ENCODE measurements around the gene PCGF5.
A peak's percentile ranks its signal among the peaks of the same experiment; 100 is the strongest.
"Not testable (repeated sequence)": the region's sequence is repeated elsewhere in the genome, so short reads cannot be mapped to it uniquely, and the experiment has no call there.

The PCGF5 gene

DNA sequence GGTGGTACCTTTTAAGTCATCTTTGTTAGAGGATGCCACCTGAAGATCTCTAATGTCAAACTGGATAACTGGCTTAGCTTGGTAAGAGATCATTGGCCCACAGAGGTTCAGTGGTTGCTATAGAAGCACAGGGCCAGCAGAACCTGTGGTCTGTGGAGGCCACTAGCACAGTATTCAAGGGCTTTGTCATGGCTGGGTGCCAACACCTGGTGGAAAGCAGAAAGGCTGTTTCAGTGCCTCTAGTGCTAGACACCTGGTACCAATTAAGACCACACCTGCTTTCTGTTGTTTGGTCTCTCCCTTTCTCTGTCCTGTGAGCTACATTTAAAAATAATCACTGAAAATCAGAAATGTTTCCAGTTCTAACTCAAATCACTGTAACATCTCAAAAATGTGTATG lies 10.0 kb upstream of the PCGF5 start:
- DNase-seq = peak; percentile 26

DNA sequence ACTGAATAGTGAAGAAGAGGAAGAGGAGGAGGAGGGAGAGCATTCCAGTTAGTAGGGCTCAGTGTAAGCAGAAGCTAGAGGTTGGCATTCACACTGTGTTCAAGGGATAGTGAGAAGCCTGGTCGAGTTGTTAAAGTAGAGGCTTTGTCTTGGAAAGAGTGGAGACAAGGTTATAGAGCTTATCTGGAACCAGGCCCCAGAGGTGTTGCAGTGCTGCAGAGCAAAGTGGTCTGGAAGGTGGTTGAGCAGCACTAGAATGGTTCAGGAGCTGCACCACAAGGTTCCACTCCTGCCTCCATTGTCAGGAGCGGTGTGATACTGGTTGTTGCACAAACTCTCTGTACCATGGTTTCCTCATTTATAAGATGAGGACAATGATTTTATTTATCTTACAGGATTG lies 8.8 kb upstream of the PCGF5 start:
- no peak for DNase-seq

DNA sequence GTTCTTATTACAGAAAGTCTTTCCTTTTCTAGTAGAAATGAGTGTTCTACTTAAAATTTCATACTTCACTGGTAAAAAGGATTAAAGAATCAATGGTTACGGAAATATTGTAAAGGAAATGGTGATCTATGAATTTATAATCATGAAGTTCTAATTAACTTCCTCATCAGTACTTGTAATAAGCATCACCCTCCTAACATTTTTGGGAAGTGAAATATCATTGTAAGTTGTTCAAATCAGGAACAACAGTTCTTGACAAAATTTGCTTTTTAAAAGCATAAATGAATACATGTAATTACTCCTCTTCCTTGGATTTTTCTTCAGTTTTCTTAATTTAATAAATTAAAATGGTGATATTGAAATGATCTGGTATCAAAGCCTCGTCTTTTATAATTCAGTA lies 5.6 kb upstream of the PCGF5 start:
- no peak for DNase-seq

DNA sequence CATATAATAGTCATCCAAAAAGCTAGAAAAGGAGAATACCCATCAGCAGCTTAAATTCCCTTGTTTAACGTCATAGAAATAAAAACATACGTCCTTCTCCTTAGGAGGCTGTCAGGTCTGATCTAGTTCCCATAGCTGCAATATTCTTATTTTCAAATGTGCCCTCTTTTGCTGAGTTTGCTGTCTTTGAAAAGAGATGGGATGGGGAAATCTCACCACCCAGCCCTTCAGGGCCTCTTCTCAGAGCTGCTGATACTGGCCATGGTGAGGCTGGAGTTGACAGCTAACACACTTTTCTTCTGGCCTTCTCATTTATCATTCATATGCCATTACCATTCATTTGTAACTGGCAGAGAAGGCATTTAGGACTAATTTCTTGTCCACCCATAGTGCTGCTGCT lies 5.1 kb upstream of the PCGF5 start:
- DNase-seq = no peak

DNA sequence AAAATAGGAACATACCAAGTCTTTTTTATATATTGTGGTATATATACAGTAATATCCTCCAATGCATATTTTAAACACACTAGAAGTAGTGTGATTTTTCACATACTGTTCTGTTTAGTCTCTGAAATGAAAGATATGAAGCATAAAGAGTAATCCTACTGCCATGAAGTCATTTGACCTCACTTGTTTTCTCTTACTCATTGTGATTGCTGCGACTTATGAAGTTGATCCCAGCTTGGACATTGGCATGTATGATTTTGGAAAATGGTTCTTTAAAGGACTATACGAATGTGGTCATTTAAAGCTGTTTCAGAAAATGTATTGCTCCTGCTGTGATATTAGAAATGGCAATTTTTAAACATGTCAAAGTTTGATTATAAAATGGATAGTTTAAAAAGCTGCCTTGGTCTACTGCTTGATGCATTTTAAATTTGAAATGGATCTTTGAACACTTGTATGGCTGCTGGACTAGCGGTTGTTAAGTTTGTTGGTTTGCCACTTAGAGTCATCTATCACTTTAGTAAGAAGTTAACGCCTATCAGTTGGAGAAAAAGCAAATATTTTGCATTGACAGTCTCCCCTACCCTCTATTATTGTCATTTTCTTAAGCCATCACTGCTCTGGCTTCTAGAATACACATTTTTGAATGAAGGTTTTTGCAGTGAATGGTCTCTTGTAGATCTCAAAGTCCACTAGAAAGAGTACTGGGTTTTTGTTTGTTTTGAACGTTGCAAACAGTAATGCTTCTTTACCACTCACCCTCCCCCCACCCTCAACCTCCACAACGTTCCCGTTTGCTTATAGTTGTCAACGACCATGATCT lies 881 bp upstream of the PCGF5 start:
- DNase-seq = no peak

DNA sequence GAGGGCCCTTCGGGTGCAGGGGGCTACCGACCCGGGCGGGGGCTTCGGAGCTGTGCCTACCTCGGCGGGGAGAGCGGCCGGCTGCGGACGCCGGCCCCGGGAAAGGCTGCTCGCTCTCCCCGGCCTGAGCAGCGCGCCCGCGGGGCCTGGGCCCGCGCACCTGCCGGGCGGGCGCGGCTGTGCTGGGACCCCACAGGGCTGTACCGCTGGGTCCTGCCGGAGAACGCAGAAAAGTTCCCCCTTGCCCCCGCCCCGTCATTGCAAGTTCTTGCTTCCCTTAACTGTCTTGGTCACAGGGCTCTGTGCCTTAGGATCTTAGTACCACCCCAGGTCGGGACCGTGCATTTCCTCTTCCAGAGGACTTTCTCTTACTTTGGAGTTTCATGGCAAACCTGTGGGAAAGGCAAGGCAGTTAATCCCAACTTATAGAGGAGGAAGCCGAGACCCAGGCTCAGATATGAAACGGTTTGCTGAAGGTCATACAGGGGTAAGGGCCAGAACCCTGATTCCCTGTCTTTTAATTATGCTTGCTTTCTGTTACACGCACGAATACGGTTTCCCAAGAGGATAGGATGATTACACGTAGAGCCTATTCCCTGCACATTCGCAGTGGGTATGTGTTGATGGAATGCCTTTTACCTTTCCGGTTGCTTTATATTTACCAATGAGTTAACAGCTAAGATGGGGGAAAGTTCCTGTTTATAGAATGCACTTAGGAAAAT lies 652 bp downstream of the PCGF5 start:
- DNase-seq = peak; percentile 48

DNA sequence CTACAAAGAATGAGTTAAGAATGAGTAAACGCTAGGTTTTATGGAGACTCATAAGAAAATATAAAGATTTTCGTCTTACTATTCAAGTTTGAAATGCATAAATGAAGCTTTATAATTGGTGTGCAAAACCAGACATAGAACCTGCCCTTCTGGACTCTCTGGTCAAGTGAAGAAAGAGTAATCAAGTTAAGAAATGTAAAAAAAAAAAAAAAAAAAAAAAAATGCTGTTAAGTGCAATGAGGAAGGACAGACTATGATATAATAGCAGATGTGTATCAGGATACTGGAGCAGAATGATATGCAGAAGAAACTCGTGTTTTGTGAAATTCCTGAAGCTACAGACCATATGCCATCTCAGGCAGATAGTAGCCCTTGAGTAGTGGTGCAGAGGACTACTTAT lies 5.6 kb downstream of the PCGF5 start:
- no peak for DNase-seq

DNA sequence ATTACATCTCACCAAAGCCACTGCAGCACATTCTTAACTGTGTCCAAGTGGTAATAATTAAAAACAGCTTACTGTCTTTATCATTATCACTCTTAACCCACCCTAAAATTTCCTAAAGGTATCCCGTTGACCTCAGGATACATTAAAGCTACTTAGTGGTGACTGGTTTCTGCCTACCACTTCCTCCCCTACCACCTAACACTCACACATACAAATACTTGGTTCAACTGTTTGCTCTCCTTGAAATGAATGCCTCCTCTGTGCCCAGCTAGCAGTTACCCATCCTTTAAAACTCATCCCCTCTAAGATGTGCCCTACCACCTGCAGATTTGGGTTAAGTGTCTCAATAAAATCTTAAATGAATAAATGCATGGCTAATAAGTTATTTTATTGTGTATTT lies 7.1 kb downstream of the PCGF5 start:
- DNase-seq = no peak

DNA sequence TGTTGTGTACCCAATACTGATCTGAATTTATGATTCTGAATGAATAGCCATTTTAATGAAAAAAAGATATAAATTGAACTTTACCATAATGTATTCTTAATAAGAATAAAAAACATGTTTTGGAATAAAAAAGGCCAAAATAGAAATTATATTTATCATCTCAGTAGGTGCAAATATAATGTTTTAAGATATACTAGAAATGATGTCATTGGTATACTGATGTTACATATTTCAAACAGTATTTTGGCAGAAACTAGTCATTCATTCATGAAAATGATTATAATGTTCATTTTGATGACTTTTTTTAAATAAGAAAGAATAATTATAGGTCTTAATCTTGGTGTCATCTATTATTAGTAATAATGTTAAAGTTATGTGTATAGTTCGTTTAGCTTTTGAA lies 9.2 kb downstream of the PCGF5 start:
- no peak for DNase-seq

DNA sequence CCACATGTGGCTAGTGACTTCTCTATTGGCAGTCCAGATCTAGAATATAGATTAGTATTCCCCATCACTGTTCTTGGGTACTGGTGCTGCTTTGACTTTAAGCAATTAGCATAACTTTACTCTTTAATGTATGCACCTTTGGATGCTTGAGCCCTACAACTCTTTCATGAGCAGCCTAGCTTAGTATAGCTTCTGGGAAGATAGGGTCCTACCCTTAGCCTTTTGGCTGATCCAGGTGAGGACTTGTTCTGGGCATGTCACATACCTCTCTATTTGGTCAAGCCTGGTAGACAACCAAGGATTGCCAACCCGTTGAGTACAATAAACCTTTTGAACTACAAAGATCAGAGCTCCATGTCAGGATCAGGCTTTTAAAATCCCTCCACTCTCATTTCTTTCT lies 17.7 kb downstream of the PCGF5 start:
- no peak for DNase-seq

DNA sequence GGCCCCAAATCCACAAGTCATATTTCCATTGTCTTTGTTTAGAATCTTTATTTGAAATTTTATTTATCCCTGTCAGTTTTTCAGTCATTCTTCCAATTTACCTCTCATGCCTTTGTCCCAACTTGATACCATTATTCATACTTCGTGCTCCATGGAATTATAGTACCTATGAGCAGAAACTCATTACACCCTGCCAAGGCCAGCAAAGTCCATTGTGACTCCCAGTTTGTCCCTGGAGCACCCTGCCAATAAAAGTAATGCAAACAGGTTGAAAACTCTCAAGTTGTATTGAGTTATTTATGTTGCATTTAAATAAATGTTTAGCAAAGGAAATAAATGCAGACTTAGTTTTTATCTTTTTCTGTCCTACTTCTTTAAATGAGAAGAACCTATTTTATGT lies 19.3 kb downstream of the PCGF5 start:
- DNase-seq = no peak

DNA sequence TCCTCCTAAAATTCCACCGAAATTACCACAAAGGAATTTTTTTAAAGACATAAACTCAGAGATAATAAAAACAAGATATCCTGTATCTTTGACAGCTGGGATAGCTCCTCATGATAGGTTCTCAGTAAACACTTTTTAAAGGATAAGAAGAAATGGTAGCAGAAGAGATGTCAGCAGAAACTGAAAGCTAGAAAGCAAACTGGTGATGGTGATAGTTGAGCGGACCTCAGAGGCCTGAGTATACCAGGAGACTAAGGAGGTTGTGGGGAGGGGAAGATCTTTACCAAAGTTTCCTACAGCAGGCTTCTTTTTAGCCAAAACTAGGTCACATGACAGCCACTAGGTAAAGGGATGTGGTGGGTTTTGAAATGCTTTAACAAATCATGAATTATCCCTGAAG lies 22.5 kb downstream of the PCGF5 start:
- DNase-seq = no peak

DNA sequence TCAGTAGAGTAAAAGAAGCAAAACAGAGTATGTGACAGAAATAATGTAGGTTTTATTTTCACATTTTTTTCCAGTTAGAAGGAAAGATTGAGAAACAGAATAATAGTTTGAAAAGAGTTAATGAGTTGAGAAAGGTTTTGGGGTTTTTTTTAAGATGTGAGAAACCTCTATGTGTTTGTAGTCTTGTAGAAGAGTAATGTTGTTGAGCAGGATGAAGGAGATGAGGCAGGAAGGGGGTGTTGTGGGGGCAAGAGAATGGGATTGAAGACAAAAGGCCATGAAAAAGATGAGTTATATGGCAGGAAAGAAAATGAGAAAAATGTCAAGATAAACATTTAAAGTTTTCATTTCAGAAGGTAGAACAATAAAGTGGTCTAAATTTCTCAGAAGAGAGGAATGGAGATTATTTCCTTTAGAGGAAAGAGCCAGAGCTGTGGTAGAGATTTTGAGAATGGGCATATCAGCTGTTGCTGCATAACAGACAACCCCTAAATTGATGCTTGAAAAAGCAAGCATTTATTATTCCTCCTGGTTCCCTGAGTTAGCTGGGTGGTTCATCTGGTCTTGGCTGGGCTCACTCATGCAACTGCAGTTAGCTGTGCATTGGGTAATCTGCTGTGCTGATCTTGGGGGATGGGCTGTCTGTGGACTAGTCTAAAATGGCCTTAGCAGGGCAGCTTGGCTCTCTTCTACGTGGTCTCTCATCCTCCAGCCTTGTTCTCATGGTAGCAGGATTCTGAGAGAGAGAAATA lies 27.1 kb downstream of the PCGF5 start:
- DNase-seq = no peak

DNA sequence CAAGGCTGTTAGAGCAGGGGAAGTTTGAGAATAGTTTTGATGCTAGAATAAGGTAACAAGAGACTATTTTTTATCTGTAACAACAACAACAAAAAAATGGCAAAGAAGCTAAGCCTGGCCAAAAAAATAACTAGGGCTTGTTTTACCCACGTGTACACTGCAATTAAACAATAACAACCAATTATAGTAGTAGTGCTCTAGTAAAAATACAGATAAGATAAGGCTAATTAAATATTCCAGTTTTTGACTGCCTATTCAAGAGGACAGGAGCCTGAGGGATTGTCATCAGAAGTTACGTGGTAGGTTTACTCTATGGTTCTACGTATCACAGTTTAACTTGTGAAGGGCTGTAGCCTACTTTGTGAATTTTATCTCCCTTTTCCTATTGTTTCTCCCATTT lies 29.2 kb downstream of the PCGF5 start:
- DNase-seq = no peak

DNA sequence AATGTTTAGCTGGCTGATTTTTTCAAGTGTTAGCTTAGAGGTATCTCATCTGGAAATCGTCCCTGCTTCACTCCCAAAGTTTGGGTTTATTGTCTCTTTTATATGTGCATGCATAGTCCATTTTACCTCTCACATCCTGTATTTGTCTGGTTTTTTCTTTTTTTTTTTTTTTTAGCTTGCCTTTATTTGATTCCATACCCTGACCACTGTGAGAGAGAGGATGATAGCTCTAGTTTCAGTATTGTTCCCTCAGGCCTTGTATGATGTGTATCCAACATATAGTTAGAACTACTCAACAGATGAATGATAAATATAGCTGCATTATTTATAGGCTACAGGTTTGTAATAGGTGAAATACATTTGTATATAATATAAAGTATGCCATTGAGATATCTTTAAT lies 29.9 kb downstream of the PCGF5 start:
- no peak for DNase-seq

DNA sequence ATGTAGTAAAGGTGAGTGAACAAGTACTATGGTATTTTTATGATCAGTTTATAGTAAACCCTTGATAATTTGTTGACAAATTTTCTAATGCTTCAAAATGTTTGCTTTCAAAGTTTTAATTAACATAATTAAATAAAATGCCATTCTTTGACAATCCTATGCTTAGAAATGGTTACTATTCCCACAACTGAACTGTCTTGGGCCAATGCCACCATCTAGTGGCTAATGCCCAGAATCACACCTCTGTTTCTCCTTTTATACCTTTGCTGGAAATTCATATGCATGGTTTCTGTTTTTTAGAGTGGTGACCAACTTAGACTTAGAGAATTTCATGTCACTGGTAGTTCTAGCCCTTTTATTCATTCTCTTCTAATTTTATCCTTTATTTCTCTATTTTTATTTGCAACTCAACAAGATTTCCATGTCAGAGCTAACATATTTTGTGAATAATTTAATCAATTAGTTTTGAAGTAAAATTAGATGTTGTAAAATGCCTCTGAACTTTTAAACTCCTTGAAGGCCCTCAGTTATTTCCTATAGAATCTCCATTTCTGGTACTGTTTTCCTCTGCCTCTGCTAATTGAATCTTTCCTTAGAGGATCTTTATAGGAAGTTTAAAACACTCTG lies 31.1 kb downstream of the PCGF5 start:
- peak; percentile 51 for DNase-seq

DNA sequence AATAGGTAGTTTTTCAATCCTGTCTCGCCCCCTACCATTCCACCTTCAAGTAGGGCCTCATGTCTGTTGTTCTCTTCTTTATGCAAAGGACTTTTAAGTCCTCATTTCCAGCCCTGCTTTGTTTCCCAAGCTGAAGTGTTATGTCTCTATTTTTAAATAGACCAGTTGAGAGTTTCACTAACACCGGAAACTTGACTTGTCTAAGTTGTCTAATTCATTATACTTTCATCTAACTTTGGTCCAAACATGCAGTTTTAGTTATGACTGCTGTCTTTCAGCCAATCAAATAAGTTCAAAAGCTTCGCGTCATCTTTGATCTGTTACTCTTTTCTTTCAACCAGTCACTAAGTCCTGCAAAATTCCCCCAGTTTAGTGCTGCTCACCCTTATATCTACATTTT lies 32.8 kb downstream of the PCGF5 start:
- DNase-seq = no peak

DNA sequence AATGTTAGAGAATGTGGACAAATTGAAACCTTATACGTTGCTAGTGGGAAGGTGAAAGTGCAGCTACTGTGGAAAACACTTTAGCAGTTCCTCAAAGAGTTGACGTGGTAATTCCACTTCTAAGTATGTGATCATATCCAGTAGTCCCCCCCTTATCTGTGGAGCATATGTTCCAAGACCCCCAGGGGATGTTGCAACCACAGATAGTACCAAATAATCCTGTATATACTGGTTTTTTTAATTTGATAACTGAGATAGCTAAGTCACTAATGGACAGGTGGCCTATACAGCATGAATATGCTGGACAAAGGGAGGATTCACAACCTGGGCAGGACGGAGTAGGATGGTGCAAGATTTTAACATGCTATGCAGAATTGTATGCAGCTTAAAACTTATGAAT lies 36.8 kb downstream of the PCGF5 start:
- DNase-seq = no peak

DNA sequence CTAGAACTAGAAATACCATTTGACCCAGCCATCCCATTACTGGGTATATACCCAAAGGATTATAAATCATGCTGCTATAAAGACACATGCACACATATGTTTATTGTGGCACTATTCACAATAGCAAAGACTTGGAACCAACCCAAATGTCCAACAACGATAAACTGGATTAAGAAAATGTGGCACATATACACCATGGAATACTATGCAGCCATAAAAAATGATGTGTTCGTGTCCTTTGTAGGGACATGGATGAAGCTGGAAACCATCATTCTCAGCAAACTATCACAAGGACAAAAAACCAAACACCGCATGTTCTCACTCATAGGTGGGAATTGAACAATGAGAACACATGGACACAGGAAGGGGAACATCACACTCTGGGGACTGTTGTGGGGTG lies 40.0 kb downstream of the PCGF5 start:
- not testable (repeated sequence) for DNase-seq

DNA sequence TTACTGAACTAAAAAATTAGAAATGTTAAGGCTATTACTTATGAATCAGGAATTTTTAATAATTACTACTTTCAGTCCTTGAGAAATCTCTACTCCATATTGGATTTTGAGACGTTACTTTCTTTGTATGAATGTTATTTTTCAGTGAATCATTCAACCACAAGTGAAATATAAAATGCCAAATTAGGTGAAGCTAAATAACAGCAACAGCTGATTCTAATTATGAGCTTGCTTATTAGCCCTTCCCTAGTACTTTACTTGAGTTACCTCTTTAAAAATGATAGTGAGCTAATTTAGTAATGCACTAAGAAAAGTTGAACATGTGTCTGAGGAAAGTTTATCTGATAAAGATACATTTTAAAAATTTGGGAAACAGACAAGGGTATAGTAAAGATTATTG lies 51.4 kb downstream of the PCGF5 start:
- no peak for DNase-seq

DNA sequence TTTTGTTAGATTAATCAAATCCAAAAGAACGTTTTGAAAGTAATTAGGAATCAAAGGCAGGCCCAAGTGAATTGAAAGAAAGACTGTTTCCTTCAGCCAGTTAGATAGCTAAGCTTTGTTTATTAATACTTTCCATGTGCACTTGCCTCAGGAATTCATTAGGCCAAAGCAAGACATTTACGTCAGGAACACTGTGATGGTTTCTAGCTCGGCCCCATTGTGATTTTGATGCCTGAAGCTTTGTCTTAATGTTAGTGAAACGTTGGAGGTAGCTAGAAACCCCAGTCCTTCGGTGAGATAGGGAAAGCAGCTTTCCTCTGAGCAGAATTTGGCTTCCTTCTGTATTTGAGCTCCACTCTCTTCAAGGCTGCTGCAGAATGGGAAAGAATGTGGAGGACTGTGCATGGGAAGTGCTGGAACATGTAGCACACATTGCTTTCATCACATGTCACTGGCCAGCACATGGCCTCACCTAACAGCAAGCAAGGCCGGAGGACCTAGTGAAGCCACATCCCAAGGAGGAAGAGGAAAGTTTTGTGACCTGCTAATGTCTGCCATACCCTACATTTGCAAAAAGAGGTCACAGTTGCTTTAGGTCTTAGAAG lies 64.1 kb downstream of the PCGF5 start:
- DNase-seq = no peak

DNA sequence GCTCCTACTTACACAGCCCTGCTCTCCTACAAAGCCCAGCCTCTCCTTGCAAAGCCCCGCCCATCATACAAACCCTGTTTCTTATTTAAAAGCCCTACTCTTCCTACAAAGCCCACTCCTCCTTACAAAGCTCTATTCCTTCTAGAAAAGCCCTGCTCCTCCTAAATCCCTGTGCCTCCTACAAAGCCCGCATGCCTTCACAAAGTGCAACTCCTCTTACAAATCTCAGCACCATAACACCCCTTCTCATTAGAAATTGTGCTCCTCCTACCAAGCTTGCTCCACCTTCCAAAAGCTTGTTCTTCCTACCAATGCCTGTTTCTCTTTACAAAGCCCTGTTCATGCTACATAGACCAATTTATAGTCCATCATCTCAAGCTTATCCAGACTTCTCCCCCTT lies 66.1 kb downstream of the PCGF5 start:
- DNase-seq = no peak

DNA sequence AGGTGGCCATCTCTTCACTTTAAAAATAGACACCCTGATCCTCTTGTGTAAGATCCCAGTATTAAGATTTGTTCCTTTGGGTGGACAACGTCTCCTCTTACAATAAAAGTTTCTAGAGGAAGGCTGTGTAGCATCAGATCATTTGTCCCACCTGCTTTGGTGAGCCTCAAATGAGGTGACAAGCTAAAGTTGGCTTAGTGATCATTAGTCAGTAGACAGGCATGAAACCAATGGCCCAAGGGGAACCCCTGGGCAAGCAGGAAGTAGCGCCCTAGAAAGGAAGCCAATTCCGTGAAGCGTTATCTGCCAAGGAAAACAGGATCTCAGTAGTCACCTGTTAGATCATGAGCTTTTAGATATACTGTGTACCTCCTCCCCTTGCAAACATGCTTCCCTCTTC lies 66.8 kb downstream of the PCGF5 start:
- no peak for DNase-seq

Measured in stimulated activated CD4-positive, alpha-beta T cell treated with anti-CD3 and anti-CD28 coated beads, Interleukin-15, amount 100 ng/mL, for 24 hours (primary cell).